HFFc6 (cell line): ENCODE results near the gene TNNT1. TPM values are rescaled to one million over a fixed set of nuclear protein-coding genes. Genes with fewer than 3 reads are reported as not detected.
A peak's percentile ranks its signal among the peaks of the same experiment; 100 is the strongest.

Source experiments
- DNase-seq: peaks from one replicate; pipeline ENCODE4 v3.0.0-alpha.2; 2018
- H3K27ac Mint-ChIP-seq: 2 replicates; pipeline ENCODE4 v1.8.0; 2020; ENCODE audit warnings: mild to moderate bottlenecking, mixed read lengths
- H3K27me3 Mint-ChIP-seq: 2 replicates; pipeline ENCODE4 v1.8.0; 2021; ENCODE audit warnings: mild to moderate bottlenecking, moderate library complexity, mixed read lengths; ENCODE audit not compliant: insufficient read depth
- H3K36me3 Mint-ChIP-seq: 2 replicates; pipeline ENCODE4 v1.8.0; 2021; ENCODE audit warnings: low read depth, mixed read lengths
- H3K4me1 Mint-ChIP-seq: 2 replicates; pipeline ENCODE4 v1.8.0; 2020; ENCODE audit warnings: low read depth, mixed read lengths
- H3K4me3 Mint-ChIP-seq: 2 replicates; pipeline ENCODE4 v1.8.0; 2020; ENCODE audit warnings: mild to moderate bottlenecking, moderate library complexity, mixed read lengths
- H3K9me3 Mint-ChIP-seq: 2 replicates; pipeline ENCODE4 v1.8.0; 2020; ENCODE audit warnings: mild to moderate bottlenecking, mixed read lengths
- total RNA-seq, 6 experiments: library from RNA; stranded (reverse); fragmentation: NEBNext Ultra II Directional; extraction: Animal tissue kit (Norgen Biotek cat#: 25700); gene quantifications; 2 replicates in 1 of 6; 3 replicates in 5 of 6; pipeline ENCODE4 v1.2.3, GENCODE V29; 2021
- TF ChIP-seq, protein P1 (sequence below): fragments of 200-600 bp; sonication (generic); IDR thresholded peaks from 2 replicates; pipeline ENCODE4 v1.5.0; 2021; ENCODE audit warnings: antibody characterized with exemption, mild to moderate bottlenecking

The TNNT1 gene
- total RNA-seq, 6 experiments from 2014 or later = 4.1 to 8.8 (median 7.3) TPM

DNA sequence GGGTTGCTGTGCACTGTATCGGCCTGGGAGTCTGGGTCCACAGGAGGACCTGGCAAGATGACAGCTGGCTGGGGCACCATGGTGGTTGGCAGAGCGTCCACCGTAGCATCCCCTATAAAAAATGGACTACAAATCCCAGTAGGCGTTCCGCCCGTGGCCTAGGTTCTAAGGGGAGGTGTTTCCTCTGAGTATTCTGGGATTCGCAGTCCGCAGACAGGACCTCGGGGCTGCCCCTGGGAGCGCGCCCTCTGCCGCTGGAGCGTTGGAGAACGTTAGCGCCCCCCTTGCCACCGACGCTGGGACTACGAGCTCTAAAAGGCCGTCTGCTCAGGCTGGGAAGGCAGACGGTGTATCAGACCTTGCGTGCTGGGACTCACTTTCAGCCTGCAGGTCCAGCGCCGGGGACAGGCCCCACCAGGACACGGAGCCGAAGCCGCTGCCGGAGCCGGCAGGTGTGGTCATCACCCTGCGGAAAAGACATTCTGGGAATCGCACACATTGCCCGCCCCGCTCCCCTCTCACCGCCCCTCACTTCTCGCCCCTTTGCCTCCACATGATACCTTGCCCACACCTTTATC lies 17.0 kb upstream of the TNNT1 start:
- TF ChIP-seq, protein P1, sequence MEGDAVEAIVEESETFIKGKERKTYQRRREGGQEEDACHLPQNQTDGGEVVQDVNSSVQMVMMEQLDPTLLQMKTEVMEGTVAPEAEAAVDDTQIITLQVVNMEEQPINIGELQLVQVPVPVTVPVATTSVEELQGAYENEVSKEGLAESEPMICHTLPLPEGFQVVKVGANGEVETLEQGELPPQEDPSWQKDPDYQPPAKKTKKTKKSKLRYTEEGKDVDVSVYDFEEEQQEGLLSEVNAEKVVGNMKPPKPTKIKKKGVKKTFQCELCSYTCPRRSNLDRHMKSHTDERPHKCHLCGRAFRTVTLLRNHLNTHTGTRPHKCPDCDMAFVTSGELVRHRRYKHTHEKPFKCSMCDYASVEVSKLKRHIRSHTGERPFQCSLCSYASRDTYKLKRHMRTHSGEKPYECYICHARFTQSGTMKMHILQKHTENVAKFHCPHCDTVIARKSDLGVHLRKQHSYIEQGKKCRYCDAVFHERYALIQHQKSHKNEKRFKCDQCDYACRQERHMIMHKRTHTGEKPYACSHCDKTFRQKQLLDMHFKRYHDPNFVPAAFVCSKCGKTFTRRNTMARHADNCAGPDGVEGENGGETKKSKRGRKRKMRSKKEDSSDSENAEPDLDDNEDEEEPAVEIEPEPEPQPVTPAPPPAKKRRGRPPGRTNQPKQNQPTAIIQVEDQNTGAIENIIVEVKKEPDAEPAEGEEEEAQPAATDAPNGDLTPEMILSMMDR = peak; percentile 77
- H3K4me3 Mint-ChIP-seq = peak overlapping the region; percentile 89
- no peaks in the 10 kb centered on the region for H3K36me3 Mint-ChIP-seq
- H3K27ac Mint-ChIP-seq = peak overlapping the region; percentile 59; the same call in 1 of the 2 replicates
- DNase-seq = peak; percentile 68
- H3K27me3 Mint-ChIP-seq = peaks cover 9% of the 10 kb centered on the region
- H3K4me1 Mint-ChIP-seq = peaks cover 13% of the 10 kb centered on the region
- H3K9me3 Mint-ChIP-seq = no peaks in the 10 kb centered on the region

DNA sequence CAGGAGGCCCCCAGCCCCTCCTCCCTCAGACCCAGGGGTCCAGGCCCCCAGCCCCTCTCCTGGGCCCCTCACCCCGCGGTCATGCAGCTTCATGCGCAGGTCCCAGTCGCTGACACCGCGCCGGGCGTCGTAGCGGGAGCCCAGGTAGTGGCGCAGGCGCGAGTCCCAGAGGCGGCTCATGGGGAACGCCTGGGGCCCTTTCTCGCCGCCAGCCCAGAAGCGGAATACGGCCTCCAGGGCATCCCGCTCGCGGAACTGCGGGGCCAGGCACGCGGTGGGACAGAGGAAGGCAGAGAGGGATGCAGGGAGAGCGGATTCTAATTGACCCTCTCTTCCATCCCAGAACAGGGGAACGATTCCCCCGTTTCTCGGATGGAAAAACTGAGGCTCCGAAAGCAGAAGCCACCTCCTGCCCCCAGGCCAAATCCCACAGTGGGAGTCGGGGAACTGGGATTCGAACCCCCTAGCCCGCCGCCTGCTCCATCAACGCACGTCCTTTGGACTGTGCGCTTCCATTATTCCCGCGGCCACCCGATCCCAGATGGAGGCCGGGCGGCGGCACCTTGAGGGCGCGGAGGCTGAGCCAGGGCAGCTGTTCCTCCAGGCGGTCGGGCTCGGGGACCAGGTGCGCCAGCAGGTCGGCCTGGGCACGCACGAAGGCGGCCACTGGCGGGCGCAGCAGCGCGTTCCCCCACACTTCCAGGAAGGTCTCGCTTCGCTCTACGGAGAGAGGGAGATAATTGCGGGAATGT lies 12.7 kb upstream of the TNNT1 start:
- H3K27me3 Mint-ChIP-seq = peaks cover 6% of the 10 kb centered on the region

DNA sequence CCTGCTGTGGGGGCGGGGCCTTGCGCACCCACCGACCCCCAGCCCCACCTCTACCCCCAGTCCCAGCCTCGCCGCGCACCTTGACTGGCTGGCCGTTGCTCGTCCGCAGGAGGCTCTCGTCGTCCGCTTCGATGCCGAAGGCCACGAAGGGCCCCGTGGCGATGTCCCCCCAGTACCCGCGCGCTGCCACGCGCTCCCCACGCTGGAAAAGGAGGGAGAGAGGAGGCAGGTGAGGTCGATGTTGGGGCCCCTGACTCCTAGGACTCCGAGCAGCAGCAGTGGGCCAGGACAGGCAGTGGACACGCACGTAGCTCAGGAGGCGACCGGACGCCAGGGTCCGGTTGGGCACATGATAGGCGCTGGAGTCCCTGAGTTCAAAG lies 12.0 kb upstream of the TNNT1 start:
- DNase-seq = no peak
- no peaks in the 10 kb centered on the region for H3K9me3 Mint-ChIP-seq

More for the DNA sequence above, 12.7 kb upstream of the TNNT1 start:
- Mint-ChIP-seq H3K4me3 (no peak overlapping the region), H3K36me3 (no peaks in the 10 kb centered on the region), H3K27ac (no peak overlapping the region), H3K9me3 (no peaks in the 10 kb centered on the region), H3K4me1 (peaks cover 24% of the 10 kb centered on the region)
- DNase-seq = no peak
- TF ChIP-seq, protein P1 = no peak

DNA sequence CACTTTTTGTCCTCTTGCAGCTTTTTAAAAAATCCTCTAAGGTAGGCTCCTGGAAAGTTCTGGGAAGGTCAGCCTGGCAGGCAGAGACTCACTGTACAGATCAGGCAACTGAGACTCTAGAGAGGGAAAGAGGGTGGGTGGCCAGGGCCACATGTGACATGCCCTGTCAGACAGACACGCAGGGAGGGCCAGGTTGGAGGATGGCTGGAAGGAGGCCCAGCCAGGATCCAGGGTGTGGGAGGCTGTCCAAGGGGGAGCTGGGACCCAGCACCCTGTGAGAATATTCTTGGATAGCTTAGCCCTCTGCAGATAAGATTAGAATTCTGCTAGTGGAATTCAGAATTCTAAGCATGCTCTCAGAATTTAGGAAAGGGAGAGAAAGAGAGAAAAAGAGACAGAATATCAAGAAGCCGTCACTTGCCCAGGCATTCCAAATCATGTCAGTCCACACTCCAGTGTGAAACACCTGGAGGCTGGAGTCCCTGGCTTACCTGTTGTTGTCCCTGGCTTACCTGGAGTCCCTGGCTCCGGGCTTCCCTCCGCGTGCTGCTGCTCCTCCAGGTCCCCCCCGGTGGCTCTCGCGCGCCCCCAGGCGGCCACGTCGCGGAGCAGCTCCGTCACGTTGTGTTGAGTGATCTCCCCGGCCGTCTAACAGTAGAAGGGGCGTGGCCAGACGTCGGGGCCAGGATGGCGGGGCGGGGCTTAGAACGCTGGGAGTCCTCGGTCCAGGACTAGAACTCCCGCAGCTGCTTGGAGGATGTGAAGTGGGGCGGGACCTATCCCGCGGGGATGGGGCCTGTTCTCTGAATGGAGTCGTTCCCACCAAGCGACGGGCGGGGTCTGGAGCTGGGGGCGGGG lies 11.4 kb upstream of the TNNT1 start:
- peak; percentile 78 for DNase-seq
- Mint-ChIP-seq H3K36me3 (no peaks in the 10 kb centered on the region), H3K27me3 (peaks cover 9% of the 10 kb centered on the region), H3K4me1 (peaks cover 15% of the 10 kb centered on the region), H3K9me3 (no peaks in the 10 kb centered on the region), H3K4me3 (no peak overlapping the region), H3K27ac (no peak overlapping the region)
- TF ChIP-seq, protein P1 = peak; percentile 94

More for the DNA sequence above, 12.0 kb upstream of the TNNT1 start:
- TF ChIP-seq, protein P1 = no peak
- H3K4me1 Mint-ChIP-seq = peaks cover 16% of the 10 kb centered on the region
- H3K4me3 Mint-ChIP-seq = no peak overlapping the region
- peaks cover 9% of the 10 kb centered on the region for H3K27me3 Mint-ChIP-seq
- no peaks in the 10 kb centered on the region for H3K36me3 Mint-ChIP-seq
- H3K27ac Mint-ChIP-seq = no peak overlapping the region

DNA sequence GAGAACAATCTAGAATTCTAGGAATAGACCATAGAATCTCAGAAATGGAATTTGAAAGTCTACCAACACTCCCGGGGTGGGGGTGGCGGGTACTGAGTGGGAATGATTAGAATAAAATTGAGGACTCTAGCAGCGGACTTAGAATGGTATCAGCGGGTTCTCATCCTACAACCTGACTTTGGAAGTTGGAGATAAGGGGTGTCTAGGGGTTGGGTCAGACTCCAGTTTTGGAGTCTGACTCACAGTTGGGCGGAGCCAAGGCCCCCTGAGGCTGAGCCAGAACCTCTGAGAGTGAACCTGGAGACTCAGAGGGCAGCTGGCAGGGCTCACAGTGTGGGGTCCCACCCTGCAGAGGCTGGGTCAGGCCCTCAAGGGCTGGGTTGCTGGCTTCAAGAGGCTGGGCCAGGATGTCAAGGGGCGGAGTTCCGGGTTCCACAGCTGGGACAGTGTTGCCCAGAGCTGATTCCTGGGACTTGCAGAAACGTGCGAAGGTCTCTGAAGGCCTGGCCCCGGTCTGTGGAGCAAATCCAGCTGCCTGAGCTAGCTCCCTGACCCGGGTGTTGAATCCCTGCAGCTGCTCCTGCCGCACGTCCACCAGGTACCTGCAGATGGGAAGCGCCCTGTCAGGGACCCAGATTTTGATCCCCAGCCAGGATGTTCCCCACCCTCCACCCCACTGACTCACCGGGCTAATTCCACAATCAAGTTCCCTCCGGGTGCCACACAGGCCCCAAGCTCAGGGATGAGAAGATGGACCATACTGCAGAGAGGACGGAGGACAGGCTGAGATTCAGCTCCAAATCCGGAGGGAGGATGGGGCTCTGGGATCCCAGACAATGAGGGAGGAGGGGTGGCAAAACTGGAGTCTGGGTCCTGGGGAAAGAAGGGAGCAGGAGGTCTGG lies 10.1 kb upstream of the TNNT1 start:
- Mint-ChIP-seq H3K36me3 (no peaks in the 10 kb centered on the region), H3K9me3 (no peaks in the 10 kb centered on the region), H3K27me3 (peaks cover 8% of the 10 kb centered on the region), H3K4me1 (peaks cover 15% of the 10 kb centered on the region), H3K27ac (no peak overlapping the region), H3K4me3 (no peak overlapping the region)
- TF ChIP-seq, protein P1 = no peak
- no peak for DNase-seq
